T-helper 2 cell treated with Interferon-gamma antibody and Interleukin-4, amounts not matched to agents 5 μg/mL and 100 μg/mL, for 36 hours (primary cell): ENCODE measurements around the gene RFX4.
"Not testable (repeated sequence)": the region's sequence is repeated elsewhere in the genome, so short reads cannot be mapped to it uniquely, and the experiment has no call there.

Source experiments
- DNase-seq: peaks from one replicate; pipeline ENCODE4 v3.0.0; 2021; ENCODE audit warnings: low spot score
- H3K27ac Mint-ChIP-seq: one replicate; pipeline ENCODE4 v1.8.0; 2021; ENCODE audit warnings: mild to moderate bottlenecking, mixed read lengths
- H3K27me3 Mint-ChIP-seq: one replicate; pipeline ENCODE4 v1.8.0; 2021; ENCODE audit warnings: low read depth, mixed read lengths
- H3K36me3 Mint-ChIP-seq: one replicate; pipeline ENCODE4 v1.8.0; 2021; ENCODE audit warnings: low read depth, mixed read lengths
- H3K4me1 Mint-ChIP-seq: one replicate; pipeline ENCODE4 v1.8.0; 2021; ENCODE audit warnings: low read depth, mixed read lengths
- H3K4me3 Mint-ChIP-seq: one replicate; pipeline ENCODE4 v1.8.0; 2022; ENCODE audit warnings: mild to moderate bottlenecking, moderate library complexity, mixed read lengths
- H3K9me3 Mint-ChIP-seq: one replicate; pipeline ENCODE4 v1.8.0; 2021; ENCODE audit warnings: mixed read lengths

The RFX4 gene

DNA sequence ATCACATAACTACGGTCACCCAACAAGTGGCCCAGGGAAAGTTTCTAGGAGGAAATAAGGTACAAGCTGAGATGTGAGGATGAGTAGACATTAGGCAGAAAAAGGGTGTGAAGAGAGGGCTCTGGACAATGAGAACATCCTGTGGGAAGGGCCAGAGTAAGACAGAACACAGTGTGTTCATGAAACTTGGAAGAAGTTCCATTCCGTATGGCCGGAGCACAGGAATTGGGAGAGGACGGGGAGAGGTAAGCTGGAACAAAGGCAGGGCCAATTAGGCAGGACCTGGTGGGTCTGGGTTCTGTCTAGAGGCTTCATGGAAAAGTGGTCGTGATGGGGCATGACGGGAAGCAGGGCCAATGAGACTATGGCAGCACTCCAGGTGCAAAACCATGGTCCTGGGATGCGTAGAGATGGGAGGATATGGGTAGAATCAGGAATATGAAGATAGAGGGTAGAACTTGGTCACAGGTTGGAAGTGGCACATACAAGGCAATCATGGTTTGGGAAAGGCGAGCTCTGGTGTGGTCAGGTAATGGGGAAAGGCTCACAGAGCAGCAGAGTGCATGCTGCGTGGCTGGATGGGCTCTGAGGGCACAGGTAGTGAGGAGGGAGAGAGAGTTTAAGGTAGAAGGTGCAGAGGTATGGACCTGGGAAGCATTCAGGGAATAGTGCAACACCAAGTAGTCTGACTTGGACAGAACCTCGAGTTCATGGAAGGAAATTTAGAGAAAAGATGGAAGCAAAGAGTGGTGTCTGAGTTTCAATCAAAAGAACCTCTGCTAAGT lies 93.0 kb downstream of the RFX4 start:
- no peaks in the 10 kb centered on the region for H3K36me3 Mint-ChIP-seq
- H3K4me1 Mint-ChIP-seq, result no peaks in the 10 kb centered on the region
- no peaks in the 10 kb centered on the region for H3K9me3 Mint-ChIP-seq
- no peak overlapping the region for H3K4me3 Mint-ChIP-seq
- H3K27ac Mint-ChIP-seq, result no peak overlapping the region
- peaks cover 7% of the 10 kb centered on the region for H3K27me3 Mint-ChIP-seq
- DNase-seq, result no peak

DNA sequence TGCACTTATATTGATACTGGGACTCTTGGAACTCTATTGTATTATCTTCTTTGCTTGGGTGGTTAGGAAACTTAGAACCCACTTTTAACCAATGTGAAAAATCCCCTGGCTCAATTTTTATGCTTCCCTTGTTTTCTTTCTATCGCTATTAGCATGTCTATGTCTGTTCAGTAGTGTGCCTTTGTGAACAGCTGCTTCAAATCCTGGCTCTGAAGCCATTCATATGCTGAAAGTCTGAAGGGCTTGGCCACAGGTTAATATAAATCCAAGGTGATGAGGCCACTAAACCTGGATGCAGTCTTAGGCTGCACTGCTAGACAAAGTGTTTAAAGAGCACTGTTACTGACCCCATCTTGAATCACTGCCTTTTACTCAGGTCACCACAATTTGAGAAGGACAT lies 96.8 kb downstream of the RFX4 start:
- no peak overlapping the region for H3K4me3 Mint-ChIP-seq
- DNase-seq, result no peak
- no peaks in the 10 kb centered on the region for H3K4me1 Mint-ChIP-seq
- no peaks in the 10 kb centered on the region for H3K9me3 Mint-ChIP-seq
- no peaks in the 10 kb centered on the region for H3K36me3 Mint-ChIP-seq
- H3K27ac Mint-ChIP-seq, result no peak overlapping the region
- peaks cover 5% of the 10 kb centered on the region for H3K27me3 Mint-ChIP-seq

DNA sequence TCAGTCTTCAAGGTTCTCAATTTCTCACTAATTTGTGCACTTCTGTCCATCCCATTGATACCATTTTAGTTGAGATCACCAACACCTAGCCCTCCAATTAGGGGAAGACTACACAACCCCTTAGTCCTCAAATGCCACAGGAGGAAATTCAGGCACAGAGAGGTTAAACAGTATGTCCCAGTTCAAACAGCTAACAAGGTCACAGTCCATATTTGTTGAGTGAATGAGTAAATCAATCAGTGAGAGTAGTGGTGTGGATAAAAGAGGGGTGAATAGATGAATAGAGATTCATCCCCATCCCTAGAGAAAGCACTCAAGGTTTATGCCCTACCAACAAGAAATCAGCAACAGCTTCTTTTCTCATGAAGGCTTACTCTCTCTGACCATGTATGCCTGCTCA lies 97.5 kb downstream of the RFX4 start:
- no peak overlapping the region for H3K4me3 Mint-ChIP-seq
- no peaks in the 10 kb centered on the region for H3K36me3 Mint-ChIP-seq
- DNase-seq, result no peak
- H3K9me3 Mint-ChIP-seq, result no peaks in the 10 kb centered on the region
- H3K27me3 Mint-ChIP-seq, result peaks cover 5% of the 10 kb centered on the region
- no peaks in the 10 kb centered on the region for H3K4me1 Mint-ChIP-seq
- no peak overlapping the region for H3K27ac Mint-ChIP-seq

DNA sequence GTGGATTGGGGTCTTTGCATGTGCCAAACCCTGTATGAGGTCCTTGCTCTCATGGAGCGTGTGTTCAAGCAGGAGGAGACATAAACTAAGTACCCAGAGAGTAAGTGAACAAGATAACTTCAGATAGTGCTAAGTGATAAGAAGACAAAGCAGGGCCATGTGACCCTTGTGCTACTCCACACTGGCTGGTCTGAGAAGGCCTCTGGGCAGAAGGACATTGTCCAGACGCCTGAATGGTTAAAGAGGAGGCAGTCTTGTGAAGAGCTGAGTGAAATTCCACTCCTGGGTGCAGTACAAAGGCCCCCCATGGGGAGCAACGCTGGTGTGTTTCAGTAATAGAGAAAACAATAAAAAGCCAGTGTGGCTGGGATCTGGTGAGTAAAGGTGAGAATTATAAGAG lies 98.4 kb downstream of the RFX4 start:
- Mint-ChIP-seq H3K27me3 (peaks cover 5% of the 10 kb centered on the region), H3K36me3 (no peaks in the 10 kb centered on the region), H3K27ac (no peak overlapping the region), H3K9me3 (no peaks in the 10 kb centered on the region), H3K4me3 (no peak overlapping the region), H3K4me1 (no peaks in the 10 kb centered on the region)
- no peak for DNase-seq

DNA sequence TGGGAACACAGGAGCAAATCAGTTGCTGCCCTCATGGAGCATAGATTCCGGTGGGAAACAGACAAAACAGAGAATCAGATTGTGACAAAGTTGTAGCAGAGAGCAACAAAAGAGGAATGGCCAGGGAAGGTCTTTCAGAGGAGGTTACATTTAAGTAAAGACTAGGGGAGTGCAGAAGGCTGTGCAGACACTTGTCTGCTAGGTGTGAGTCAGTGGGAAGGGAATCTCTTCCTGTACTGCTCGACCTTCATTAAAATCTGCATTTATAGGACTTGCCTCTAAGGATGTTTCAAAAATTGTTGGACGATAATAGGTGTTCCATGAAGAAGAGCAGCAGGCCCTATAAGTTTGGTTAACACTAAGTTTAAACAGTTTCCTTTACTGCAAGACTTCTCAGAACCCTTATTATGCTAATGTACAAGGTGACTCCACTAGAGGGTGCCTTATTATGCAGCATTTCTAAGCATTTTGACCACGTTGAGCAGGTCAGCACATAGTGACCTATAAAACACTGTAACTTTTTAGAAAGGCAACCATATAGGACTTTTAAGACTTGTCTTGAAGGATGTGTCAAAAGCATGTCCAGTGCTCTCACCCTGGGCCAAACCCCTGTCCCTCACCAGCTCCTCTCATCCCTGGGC lies 99.9 kb downstream of the RFX4 start:
- H3K36me3 Mint-ChIP-seq, result no peaks in the 10 kb centered on the region
- no peaks in the 10 kb centered on the region for H3K9me3 Mint-ChIP-seq
- H3K4me1 Mint-ChIP-seq, result no peaks in the 10 kb centered on the region
- H3K4me3 Mint-ChIP-seq, result no peak overlapping the region
- no peak overlapping the region for H3K27ac Mint-ChIP-seq
- peaks cover 5% of the 10 kb centered on the region for H3K27me3 Mint-ChIP-seq
- no peak for DNase-seq

DNA sequence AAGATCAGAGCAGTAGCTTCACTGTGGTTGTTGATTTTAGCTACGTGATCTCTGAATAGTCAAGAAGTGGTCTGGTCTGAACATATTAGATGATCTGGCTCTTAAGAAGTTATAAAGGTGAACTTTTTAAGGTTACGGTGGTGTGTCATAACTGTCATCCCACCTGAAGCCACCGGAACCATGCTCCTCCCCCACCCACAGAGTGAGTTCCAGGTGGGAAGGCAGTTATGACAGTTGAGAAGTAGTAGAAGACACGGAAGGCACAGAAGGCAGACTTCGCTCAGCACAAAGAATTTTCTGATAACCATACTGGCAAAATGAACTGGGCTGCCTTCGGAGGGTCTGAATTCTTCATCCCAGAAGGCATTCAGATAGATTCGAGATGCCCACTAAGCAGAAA lies 101.7 kb downstream of the RFX4 start:
- Mint-ChIP-seq H3K4me1 (no peaks in the 10 kb centered on the region), H3K9me3 (no peaks in the 10 kb centered on the region), H3K4me3 (no peak overlapping the region), H3K36me3 (no peaks in the 10 kb centered on the region), H3K27me3 (peaks cover 5% of the 10 kb centered on the region), H3K27ac (no peak overlapping the region)
- no peak for DNase-seq

DNA sequence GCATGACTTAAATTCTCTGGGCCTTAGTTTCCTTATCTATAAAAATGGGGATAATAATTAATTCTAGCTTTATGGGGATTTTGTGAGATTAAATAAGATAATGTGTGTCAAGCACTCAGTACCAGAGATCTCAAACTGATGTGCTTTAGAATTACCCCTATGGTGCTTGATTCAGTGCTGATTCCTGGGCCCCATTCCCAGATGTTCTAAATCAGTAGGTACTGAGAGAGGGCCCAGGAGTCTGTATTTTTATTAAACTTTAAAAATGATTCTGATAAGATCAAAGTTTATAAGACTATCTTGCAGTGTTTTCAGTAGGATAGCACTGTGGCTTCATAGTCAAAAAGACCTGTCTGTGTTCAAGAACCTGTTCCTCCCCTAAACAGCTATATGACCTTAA lies 102.6 kb downstream of the RFX4 start:
- Mint-ChIP-seq H3K4me3 (no peak overlapping the region), H3K36me3 (no peaks in the 10 kb centered on the region), H3K27ac (no peak overlapping the region), H3K9me3 (no peaks in the 10 kb centered on the region), H3K4me1 (no peaks in the 10 kb centered on the region), H3K27me3 (peaks cover 5% of the 10 kb centered on the region)
- no peak for DNase-seq

DNA sequence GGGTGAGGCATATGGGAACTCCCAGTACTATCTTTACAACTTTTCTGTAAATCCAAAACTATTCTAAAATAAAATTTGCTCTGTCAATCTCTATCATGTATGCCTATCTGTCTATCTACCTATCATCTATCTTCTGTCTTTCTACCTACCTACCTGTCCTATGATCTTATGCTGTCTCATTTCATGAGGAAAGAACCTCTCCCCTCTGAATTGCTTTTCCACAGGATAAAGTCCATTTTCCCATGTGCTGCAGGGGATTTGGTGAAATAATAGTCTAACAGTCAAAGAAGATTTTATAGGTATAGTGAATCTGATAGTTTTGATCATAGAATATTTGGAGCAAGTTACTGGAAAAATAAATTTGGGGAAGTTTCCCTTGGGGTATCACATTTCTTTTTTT lies 104.9 kb downstream of the RFX4 start:
- no peak for DNase-seq
- H3K9me3 Mint-ChIP-seq, result no peaks in the 10 kb centered on the region
- no peaks in the 10 kb centered on the region for H3K36me3 Mint-ChIP-seq
- H3K27ac Mint-ChIP-seq, result no peak overlapping the region
- peaks cover 3% of the 10 kb centered on the region for H3K27me3 Mint-ChIP-seq
- H3K4me3 Mint-ChIP-seq, result no peak overlapping the region
- H3K4me1 Mint-ChIP-seq, result no peaks in the 10 kb centered on the region

DNA sequence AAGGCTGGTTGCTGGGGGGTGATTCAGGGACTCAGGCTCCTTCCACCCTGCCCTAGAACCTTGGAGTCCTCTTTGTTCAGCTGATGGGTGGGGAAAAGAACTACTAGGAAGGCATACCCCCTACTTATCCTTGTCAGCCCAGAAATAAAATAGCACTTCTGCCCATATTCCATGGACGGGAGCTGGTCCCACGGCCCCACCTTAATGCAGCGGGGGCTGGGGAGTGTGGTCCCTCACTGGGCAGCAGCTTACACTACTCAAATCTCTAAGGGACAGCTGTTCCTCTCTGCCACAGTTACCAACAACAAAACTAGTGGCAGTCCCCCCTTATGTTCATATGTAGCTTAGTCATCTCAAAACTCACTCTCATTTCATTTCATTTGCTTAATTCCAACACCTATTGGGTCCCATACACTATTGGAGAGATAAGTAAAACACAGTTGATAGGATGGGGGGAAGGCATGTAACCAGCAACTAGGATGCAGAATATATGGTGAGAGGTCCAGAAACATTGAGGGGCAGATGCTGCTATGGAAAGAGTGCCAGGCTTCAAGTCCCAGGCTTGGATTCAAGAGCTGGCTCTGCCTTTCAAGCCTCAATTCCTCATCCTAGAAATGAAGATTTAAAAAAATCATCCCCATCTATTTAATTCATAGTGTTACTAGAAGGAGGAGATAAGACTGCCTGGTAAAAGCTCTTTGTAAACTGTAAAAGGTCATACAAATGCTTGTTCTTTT lies 107.9 kb downstream of the RFX4 start:
- Mint-ChIP-seq H3K36me3 (no peaks in the 10 kb centered on the region), H3K9me3 (no peaks in the 10 kb centered on the region), H3K27ac (no peak overlapping the region), H3K27me3 (no peaks in the 10 kb centered on the region), H3K4me3 (no peak overlapping the region), H3K4me1 (no peaks in the 10 kb centered on the region)
- DNase-seq, result no peak

DNA sequence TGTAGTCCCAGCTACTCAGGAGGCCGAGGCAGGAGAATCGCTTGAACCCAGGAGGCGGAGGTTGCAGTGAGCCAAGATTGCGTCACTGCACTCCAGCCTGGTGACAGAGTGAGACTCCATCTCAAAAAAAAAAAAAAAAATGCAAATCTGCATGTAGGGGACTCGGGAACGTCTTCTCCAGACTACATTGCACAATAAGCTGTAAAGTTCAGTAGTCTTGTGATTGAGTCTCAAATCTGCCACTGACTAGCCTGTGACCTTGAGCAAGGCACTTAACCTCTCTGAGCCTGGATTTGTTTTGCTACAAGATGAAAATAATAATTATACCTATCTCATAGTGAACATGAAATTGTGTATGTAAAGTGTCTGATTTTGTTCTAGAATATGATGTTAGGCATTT lies 109.2 kb downstream of the RFX4 start:
- not testable (repeated sequence) for H3K36me3 Mint-ChIP-seq, H3K4me1 Mint-ChIP-seq, H3K27me3 Mint-ChIP-seq, H3K9me3 Mint-ChIP-seq, H3K4me3 Mint-ChIP-seq, H3K27ac Mint-ChIP-seq, DNase-seq

DNA sequence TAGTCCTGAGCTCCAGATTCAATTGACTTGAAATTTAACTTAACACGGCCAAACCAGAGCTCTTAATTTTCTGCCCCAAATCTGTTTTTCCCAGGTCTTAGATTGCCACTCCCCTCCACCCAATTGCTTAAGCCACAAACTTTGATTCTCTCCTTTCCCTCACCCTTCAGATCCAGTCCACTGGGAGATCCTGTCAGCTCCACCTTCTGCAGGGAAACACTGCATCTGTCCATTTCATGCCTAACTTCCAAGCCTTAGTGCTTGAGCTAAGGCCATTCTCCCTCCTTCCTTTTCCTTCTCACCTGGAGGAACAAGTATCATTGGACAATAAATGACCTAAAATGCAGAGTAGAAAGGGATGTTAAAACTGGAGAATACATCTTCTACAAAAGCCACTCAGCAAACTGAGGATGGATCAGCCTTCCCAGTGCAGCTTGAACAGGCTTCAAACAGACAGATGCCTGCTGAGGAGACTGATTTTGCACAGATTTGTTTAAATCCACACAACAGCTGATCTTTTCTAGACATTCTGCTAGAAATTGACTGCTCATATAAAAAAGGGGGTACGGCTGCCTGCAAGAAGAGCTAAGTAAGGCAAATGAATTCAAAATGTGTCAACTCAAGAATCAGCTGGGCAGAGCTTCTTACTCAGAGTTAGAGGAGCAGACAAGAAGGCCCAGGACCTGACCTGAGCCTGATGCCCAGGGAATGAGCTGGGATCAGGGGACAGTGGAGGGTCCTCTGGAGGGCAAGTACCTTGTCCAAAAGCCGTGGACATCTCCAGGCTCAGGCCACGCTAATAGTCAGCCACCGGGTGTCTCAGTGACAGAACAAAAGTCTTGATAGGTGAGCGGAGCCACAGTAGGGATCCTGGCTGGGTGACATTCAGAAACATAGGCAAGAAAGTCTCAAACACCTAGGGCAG lies 110.4 kb downstream of the RFX4 start:
- no peaks in the 10 kb centered on the region for H3K4me1 Mint-ChIP-seq
- no peaks in the 10 kb centered on the region for H3K36me3 Mint-ChIP-seq
- H3K27ac Mint-ChIP-seq, result no peak overlapping the region
- no peaks in the 10 kb centered on the region for H3K27me3 Mint-ChIP-seq
- no peak overlapping the region for H3K4me3 Mint-ChIP-seq
- no peak for DNase-seq
- H3K9me3 Mint-ChIP-seq, result no peaks in the 10 kb centered on the region

DNA sequence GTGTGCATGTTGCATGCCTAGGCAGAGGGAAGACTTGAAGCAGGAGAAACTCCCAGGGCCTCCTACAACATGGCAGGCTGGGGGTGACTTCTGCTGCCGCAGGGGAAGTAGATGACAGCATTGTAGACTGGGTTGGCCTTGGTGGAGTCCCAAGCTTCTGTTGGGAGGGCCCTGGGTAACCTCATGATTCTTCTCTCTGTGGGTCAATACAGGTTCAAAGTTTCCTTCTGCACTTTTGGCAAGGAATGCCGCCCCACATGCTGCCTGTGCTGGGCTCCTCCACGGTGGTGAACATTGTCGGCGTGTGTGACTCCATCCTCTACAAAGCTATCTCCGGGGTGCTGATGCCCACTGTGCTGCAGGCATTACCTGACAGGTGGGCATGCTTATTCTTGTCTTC lies 113.3 kb downstream of the RFX4 start:
- no peak for DNase-seq

DNA sequence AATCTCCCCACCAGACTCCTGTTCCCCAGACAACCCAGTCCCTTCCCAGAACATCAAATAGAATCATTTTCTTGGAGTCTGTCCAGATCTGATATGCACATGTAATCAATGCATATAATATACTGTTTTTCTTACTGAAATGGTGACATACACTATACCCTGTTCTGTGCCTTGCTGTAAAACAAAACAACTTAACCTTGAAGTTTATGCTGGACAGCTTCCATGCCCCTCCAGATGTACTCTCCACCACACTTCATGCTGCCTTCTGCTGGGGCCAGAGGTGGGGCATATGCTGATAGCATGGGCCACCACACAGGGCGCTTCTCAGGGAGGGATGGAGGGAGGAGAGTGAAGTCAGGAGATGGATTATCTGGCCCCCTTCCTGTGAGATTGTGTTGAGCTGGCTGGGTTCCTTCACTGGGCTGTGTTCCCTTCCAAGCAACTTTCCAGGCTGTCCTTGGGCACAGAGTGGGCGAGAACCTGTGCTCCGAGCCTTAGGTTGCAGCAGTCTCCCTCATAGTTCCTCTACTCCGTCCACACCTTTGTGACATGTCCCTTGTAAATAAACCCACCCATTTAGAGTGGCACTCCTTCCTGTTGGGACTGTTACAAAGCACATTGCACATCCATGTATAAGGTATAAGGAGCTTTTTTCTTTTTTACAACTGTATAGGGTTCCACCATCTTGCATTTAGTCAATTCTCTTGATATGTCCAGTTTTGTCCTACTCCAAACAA lies 114.0 kb downstream of the RFX4 start:
- Mint-ChIP-seq H3K4me1 (no peaks in the 10 kb centered on the region), H3K36me3 (no peaks in the 10 kb centered on the region), H3K4me3 (no peak overlapping the region), H3K27ac (no peak overlapping the region), H3K9me3 (peaks cover 19% of the 10 kb centered on the region), H3K27me3 (no peaks in the 10 kb centered on the region)
- DNase-seq, result no peak

More for the DNA sequence above, 113.3 kb downstream of the RFX4 start:
- Mint-ChIP-seq H3K9me3 (peaks cover 13% of the 10 kb centered on the region), H3K27ac (no peak overlapping the region), H3K27me3 (no peaks in the 10 kb centered on the region), H3K36me3 (no peaks in the 10 kb centered on the region), H3K4me1 (no peaks in the 10 kb centered on the region), H3K4me3 (no peak overlapping the region)
